GM21360 (cell line): ENCODE measurements around the gene FGD6.
"Not testable (repeated sequence)": the region's sequence is repeated elsewhere in the genome, so short reads cannot be mapped to it uniquely, and the experiment has no call there.

Experiments
- ATAC-seq: cut with Tn5 transposase; IDR thresholded peaks from one replicate; pipeline ENCODE4 v1.9.1; 2021; ENCODE audit warnings: mild to moderate bottlenecking, moderate library complexity; ENCODE audit not compliant: unreplicated experiment

FGD6 gene

GRCh38 chr12:95095866-95096265 is 121.4 kb downstream of the FGD6 start:
- ATAC-seq = not testable (repeated sequence)

- no peak for ATAC-seq
Measured at GRCh38 chr12:95089462-95089861, 127.8 kb downstream of the FGD6 start.

- peak; percentile 75 for ATAC-seq
Measured at GRCh38 chr12:95088379-95088778, 128.9 kb downstream of the FGD6 start.

GRCh38 chr12:95085612-95086011 is 131.7 kb downstream of the FGD6 start:
- ATAC-seq = no peak

- no peak for ATAC-seq
Measured at GRCh38 chr12:95083938-95084337, 133.3 kb downstream of the FGD6 start.

DNA sequence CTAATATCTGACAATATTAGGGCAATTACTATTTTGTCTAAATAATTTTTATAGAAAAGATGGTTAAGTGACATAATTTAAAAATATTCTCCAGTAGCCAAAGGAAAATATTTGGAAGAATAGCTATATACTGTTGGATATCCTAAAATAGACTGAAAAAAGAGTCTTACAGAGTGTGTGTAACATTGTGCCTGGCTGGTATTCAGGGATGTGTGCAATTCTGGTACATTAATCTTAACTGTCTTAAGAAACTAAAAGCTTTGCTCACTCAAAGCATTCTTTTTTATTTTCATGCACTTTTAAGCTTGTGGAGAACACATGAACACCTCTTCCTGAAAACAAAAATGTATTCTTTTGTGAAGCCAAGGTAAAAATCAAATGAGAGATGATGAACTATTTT is 133.8 kb downstream of the FGD6 start:
- no peak for ATAC-seq

- ATAC-seq = no peak
Measured at GRCh38 chr12:95077341-95077740, 139.9 kb downstream of the FGD6 start.

DNA sequence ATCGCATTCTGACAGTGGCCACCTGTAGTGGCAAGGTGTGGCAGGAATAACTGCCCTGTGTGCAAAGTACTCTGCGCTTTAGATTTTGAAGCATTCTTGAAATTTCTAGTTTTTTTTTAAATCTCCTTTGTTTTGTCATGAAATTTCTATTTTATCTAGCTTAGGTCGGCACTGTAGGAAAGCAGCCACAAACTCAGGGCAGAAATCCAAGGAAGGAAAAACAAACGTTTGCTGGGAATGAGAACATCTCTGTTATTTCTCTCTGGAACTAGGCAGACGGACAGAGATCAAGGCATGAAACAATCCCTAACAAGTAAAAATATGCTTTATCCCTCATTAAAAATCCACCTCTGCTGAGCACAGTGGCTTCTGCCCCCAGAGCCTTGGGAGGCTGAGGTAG is 142.5 kb downstream of the FGD6 start:
- no peak for ATAC-seq

- no peak for ATAC-seq
Measured at GRCh38 chr12:95073698-95074520, 143.4 kb downstream of the FGD6 start.

DNA sequence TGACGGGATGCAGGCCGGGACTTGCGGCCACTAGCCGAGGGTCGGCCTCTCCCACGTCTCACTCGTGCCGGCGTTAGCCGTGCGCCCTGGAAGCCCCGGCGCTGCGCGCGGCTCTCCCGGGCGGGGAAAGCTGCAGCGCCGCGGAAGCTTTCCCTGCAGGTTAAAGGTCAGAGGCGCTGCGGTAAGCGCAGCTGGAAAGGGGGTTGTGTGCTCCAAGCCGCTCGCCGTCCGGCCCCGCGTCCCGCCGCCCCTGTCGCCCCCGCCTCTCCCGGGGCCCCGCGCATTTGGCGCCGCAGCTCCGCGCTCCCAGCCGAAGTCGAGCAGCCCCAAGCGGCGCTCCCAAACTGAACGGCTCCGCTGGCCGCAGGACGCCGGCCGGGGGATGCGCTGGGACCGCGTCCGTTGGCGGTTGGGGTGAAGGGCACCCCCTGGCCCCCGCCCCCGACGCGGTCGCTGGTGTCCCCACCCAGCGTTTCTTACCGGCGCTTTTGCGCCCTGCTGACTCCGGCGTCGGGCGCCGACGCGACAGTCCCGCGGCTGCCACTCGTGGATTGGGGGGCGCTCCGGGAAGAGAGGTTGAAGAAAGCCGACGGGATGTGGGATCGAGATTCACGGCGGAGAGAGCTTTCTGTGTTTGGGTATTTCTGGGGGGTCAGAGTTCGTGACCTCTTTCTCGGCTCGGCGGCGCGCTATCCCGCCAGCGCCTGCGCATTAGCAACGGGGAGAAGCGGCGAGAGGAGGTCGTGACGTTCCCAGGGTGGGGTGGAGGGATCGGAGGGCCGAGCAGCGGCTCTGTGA is 144.2 kb downstream of the FGD6 start, which contains the start of gene NR2C1:
NR2C1 (minus strand) TSS at position 719 of the 798 bp plus-strand sequence. CDS start 6,234 bp downstream, outside the sequence.
- ATAC-seq = peak; percentile 96

- ATAC-seq = no peak
Measured at GRCh38 chr12:95070378-95070777, 146.9 kb downstream of the FGD6 start.

- ATAC-seq = no peak
Measured at GRCh38 chr12:95066091-95066855, 151.0 kb downstream of the FGD6 start.

GRCh38 chr12:95060951-95061350 is 156.3 kb downstream of the FGD6 start:
- ATAC-seq = no peak

DNA sequence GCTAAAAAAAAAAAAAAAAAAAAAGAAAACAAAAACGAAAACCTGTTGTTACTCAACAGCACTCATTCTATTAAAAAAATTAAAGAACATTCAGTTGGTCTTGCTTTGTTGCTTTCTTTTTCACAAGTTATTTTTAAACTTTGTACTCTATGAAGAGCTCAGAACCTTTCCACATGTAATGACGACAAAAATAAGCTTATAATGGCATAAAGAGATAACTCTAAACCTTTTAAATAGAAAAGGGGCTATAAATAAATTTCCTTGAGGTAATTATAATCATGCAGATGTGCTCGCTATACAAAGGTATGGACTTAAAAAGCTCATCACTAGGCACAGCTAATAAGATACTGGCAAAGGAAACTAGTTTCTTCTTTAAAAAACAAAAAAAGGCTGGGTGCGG is 157.3 kb downstream of the FGD6 start:
- no peak for ATAC-seq

DNA sequence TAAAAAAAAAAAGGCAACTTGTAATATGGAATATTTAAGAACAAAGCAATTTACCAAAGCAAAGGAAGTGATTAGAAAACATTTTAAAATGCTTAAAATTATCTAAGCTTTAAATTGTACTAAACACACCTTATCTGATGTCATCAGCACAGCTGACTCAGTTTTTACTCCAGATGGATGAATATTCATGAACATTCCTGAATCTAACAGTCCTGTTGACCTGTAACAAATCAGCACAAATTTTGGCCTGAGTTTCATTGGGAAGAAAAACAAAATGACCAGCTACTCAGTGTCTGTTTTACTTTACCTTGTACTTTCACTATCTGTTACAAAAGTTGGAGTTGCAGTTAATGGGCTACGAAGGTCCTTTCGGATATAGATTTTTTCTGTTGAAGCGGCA is 159.8 kb downstream of the FGD6 start:
- ATAC-seq = no peak

GRCh38 chr12:95055057-95055456 is 162.2 kb downstream of the FGD6 start:
- ATAC-seq = no peak

DNA sequence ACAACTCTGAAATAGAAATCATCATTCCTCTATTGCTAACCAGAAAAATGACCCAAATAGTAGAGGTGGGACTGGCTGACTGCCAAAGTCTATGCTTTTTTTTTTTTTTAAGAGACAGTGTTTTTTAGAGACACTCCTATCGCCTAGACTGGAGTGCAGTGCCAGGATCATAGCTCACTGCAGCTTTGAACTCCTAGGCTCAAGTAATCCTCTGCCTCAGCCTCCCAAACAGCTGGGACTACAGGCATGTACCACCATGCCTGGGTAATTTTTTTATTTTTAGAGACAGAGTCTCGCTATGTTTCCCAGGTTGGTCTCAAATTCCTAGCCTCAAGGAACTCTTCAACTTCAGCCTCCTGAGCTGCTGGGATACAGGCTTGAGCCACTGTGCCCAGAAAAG is 163.1 kb downstream of the FGD6 start:
- no peak for ATAC-seq

DNA sequence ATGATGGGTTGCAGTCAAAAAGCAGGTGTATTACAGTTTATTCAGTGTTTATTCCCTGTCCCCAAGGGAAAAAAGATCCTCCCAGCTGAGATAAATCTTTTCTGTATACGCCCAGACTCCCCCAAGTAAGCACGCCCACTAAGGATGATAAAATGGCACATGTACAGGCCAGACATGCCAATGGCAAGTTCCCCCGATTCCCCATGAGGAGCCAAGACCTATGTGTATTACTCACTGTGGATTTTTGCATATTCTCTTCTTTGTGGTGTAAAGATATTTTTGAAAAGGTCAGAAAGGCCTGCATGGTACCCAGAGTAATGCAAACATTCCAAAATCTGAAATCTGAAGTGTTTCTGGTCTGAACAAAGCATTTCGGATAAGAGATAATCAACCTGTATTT is 166.0 kb downstream of the FGD6 start:
- ATAC-seq = no peak

DNA sequence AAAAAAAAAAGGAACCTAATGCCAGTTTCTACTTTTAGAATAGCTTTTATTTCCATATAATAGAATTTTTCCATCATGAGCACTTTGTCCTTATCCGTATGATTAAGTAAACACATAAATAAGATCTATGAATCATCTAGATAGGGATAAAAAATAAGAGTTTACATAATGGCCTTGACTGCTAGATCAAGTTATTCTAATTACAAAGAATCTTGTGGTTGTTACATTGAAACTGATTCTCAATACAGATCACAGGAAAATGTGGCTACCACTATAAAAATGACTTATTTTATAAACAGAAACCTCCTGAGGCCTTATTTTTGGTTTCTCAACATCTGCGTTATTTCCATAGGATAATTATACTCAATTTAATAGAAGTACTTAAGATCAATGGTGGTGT is 179.4 kb downstream of the FGD6 start:
- no peak for ATAC-seq

GRCh38 chr12:95034750-95035149 is 182.5 kb downstream of the FGD6 start:
- no peak for ATAC-seq
